Body of pancreas (tissue), 4 donors: ENCODE measurements around the gene NUP214. TPM values are rescaled to one million over a fixed set of nuclear protein-coding genes. Genes with fewer than 3 reads are reported as not detected.
"Not testable (repeated sequence)": the region's sequence is repeated elsewhere in the genome, so short reads cannot be mapped to it uniquely, and the experiment has no call there.

Experiments used
- ATAC-seq: fragments of 150-250 bp; one replicate; pipeline ENCODE4 v1.9.1; 2016
- DNase-seq, 4 donors: peaks; one replicate each; pipeline ENCODE4 v3.0.0-alpha.2; 2019
- H3K27ac ChIP-seq, 4 donors: fragments of 200-600 bp; sonication (generic); 1 replicate in 3 of 4; 2 replicates in 1 of 4; pipeline versions ENCODE4 v1.5.1 to v1.6.1; 2016 to 2019; ENCODE audit warnings: mild to moderate bottlenecking in 1 of 4, mixed read lengths in 1 of 4, moderate library complexity in 1 of 4
- H3K27me3 ChIP-seq, 2 donors: fragments of 200-600 bp; sonication (generic); one replicate each; pipeline ENCODE4 v1.6.0; 2016; ENCODE audit warnings: mild to moderate bottlenecking in 1 of 2
- H3K36me3 ChIP-seq, 2 donors: fragments of 200-600 bp; sonication (generic); replicated peaks in 1 of 2; 2 replicates each; pipeline ENCODE4 v1.5.1; 2016; ENCODE audit warnings: low read depth in 2 of 2; ENCODE audit not compliant: insufficient read depth in 1 of 2
- H3K4me1 ChIP-seq: fragments of 200-600 bp; sonication (generic); one replicate; pipeline ENCODE4 v1.6.0; 2016
- H3K4me3 ChIP-seq, 2 donors: fragments of 200-600 bp; sonication (generic); 1 replicate in 1 of 2; 2 replicates in 1 of 2; pipeline ENCODE4 v1.5.1; 2016 to 2019
- H3K9me3 ChIP-seq, 3 donors: fragments of 200-600 bp; sonication (generic); 1 replicate in 2 of 3; 2 replicates in 1 of 3; pipeline ENCODE4 v1.5.1; 2016
- POLR2A ChIP-seq, 3 donors: fragments of 450-650 bp; IDR thresholded peaks; one replicate each; pipeline ENCODE4 v1.6.1; 2016; ENCODE audit warnings: antibody characterized with exemption in 3 of 3, mild to moderate bottlenecking in 2 of 3
- WGBS, 2 donors: methylation state at CpG; one replicate each; pipeline ENCODE4 v1.1.5; 2017; 5-methylcytosine and 5-hydroxymethylcytosine counted together
- intact Hi-C: fragments of 100-400 bp; cut with DNase I; formaldehyde crosslinking; loops from one replicate; pipeline ENCODE4 v1.15.1; 2023
- total RNA-seq, 2 donors: library from RNA; depleted of rRNA; stranded (reverse); fragments of >200 nt; gene quantifications; one replicate each; pipeline ENCODE4 v1.1.0, GENCODE V29; 2016
- TF ChIP-seq, protein P1 (sequence below), 7 experiments: fragments of 450-650 bp in 4 of 7; fragments of 200-600 bp in 3 of 7; sonication (generic) in 3 of 7; IDR thresholded peaks; one replicate each; pipeline ENCODE4 v1.5.1; 2016 to 2019; ENCODE audit warnings: antibody characterized with exemption in 7 of 7

NUP214 gene
- total RNA-seq, 2 donors from 2014 or later = 24.7 to 29.6 TPM

DNA sequence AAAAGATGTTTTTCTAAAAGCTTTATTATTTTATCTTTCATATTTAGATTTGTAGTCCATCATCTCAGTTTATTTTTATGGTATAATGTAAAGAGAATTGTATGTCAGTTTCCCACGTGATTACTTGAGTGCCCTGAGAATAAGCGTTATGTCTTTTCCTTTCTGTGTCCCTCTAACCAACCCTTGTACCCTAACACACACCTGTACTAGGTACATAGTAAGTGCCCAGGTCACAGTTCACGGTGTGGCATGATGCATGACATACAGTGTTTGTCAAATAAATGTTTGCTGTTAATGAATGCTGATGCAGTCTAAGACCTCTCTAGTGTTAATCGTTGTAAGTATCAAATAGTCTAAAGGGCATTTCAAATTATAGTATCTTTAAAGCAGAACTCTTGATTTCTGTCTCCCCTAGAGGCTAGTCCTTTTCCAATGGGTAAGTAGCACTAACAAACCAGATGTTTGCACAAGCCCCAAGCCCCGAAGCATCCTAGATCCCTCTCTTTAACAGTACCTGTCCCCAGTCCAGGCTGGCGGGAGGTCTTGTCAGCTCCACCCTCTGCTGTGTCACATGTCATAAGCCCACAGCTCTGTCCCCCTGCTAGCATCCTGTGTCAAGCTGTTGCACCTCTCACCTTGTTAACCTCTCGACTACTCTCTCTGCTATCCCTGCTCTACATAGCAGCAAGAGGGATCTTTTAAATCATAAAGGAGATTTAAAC lies 23.7 kb downstream of the NUP214 start:
- Histone ChIP-seq H3K27me3 (no peaks in the 10 kb centered on the region), H3K4me1 (no peaks in the 10 kb centered on the region), H3K4me3 (no peak overlapping the region), H3K27ac (no peak overlapping the region), H3K36me3 (peaks cover 0 to 68% of the 10 kb centered on the region in 2 donors), H3K9me3 (no peaks in the 10 kb centered on the region)
- intact Hi-C loops = no loop called here
- TF ChIP-seq POLR2A (IDR thresholded peaks at IDR 0.05) = no peak
- TF ChIP-seq, protein P1, sequence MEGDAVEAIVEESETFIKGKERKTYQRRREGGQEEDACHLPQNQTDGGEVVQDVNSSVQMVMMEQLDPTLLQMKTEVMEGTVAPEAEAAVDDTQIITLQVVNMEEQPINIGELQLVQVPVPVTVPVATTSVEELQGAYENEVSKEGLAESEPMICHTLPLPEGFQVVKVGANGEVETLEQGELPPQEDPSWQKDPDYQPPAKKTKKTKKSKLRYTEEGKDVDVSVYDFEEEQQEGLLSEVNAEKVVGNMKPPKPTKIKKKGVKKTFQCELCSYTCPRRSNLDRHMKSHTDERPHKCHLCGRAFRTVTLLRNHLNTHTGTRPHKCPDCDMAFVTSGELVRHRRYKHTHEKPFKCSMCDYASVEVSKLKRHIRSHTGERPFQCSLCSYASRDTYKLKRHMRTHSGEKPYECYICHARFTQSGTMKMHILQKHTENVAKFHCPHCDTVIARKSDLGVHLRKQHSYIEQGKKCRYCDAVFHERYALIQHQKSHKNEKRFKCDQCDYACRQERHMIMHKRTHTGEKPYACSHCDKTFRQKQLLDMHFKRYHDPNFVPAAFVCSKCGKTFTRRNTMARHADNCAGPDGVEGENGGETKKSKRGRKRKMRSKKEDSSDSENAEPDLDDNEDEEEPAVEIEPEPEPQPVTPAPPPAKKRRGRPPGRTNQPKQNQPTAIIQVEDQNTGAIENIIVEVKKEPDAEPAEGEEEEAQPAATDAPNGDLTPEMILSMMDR (IDR thresholded peaks at IDR 0.05) = no peak
- no peak for DNase-seq
- ATAC-seq = no peak
- WGBS, 2 donors = 79 to 86% methylated on average over 7 of the region's 7 CpGs

GRCh38 chr9:131149688-131150053 lies 24.3 kb downstream of the NUP214 start:
- ATAC-seq = no peak
- Histone ChIP-seq H3K27ac (no peak overlapping the region), H3K36me3 (peaks cover 0 to 68% of the 10 kb centered on the region in 2 donors), H3K9me3 (no peaks in the 10 kb centered on the region), H3K27me3 (no peaks in the 10 kb centered on the region), H3K4me1 (no peaks in the 10 kb centered on the region), H3K4me3 (no peak overlapping the region)
- 60 to 73% methylated on average over 5 of the region's 5 CpGs for WGBS, 2 donors
- DNase-seq = no peak
- intact Hi-C loops = no loop called here
- TF ChIP-seq, protein P1 (IDR thresholded peaks at IDR 0.05) = no peak
- no peak for TF ChIP-seq POLR2A (IDR thresholded peaks at IDR 0.05)

DNA sequence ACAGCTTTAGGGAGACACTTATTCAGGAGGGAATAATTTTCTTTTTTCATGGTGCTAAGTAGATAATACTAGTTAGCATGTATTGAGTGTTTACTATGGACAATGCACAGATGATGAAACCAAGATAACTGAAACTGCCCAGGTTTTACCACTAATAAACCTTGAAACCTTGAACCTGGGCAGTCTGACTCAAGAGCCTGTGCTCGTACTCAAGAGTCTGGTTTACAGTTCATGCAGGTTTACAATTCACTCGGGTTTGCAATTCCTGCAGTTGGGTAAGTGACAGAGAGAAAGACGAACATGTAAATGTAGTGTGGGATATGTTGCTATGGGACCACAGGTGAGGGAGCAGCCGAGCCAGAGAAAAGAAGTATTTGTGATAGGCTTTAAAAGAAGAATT lies 28.2 kb downstream of the NUP214 start:
- ATAC-seq = no peak
- Histone ChIP-seq H3K4me1 (no peaks in the 10 kb centered on the region), H3K9me3 (no peaks in the 10 kb centered on the region), H3K36me3 (peaks cover 0 to 52% of the 10 kb centered on the region in 2 donors), H3K4me3 (no peak overlapping the region), H3K27ac (no peak overlapping the region), H3K27me3 (no peaks in the 10 kb centered on the region)
- DNase-seq = no peak
- intact Hi-C loops = no loop called here
- 84 to 90% methylated on average over 4 of the region's 4 CpGs for WGBS, 2 donors
- no peak for TF ChIP-seq POLR2A (IDR thresholded peaks at IDR 0.05)
- TF ChIP-seq, protein P1 (IDR thresholded peaks at IDR 0.05) = no peak

GRCh38 chr9:131158673-131159072 lies 33.3 kb downstream of the NUP214 start:
- WGBS, 2 donors = 88 to 89% methylated on average over 1 of the region's 1 CpG

GRCh38 chr9:131160416-131161112 lies 35.2 kb downstream of the NUP214 start:
- no peak overlapping the region for H3K4me3 ChIP-seq
- 89% methylated on average over 1 of the region's 1 CpG for WGBS, 2 donors
- H3K36me3 ChIP-seq = peaks cover 15 to 26% of the 10 kb centered on the region in 2 donors
- DNase-seq (no peak), ATAC-seq (no peak)
- no peaks in the 10 kb centered on the region for H3K9me3 ChIP-seq
- H3K4me1 ChIP-seq = no peaks in the 10 kb centered on the region
- H3K27me3 ChIP-seq = no peaks in the 10 kb centered on the region
- TF ChIP-seq POLR2A (IDR thresholded peaks at IDR 0.05) = no peak
- TF ChIP-seq, protein P1 (IDR thresholded peaks at IDR 0.05) = no peak
- H3K27ac ChIP-seq = no peak overlapping the region
- intact Hi-C loops = no loop called here

More at GRCh38 chr9:131158673-131159072, 33.3 kb downstream of the NUP214 start:
- H3K9me3 ChIP-seq, H3K27me3 ChIP-seq, H3K4me3 ChIP-seq, DNase-seq, ATAC-seq, H3K4me1 ChIP-seq, H3K27ac ChIP-seq, intact Hi-C loops: not testable (repeated sequence)
- H3K36me3 ChIP-seq = peaks cover 15 to 27% of the 10 kb centered on the region in 2 donors
